ENCODE data around the gene RASSF8.

The RASSF8 gene

GRCh38 chr12:25962932-25963525, 4.5 kb downstream of the RASSF8 start:
- DNase-seq (ENCODE audit: low read depth) = no peak

- DNase-seq (ENCODE audit: low read depth) = no peak
These were observed 7.2 kb downstream of the RASSF8 start for GRCh38 chr12:25965682-25966081.

GRCh38 chr12:25970082-25970481, 11.6 kb downstream of the RASSF8 start:
- DNase-seq (ENCODE audit: low read depth) = no peak

GRCh38 chr12:25970916-25971653, 12.6 kb downstream of the RASSF8 start:
- DNase-seq (ENCODE audit: low read depth) = no peak

- DNase-seq (ENCODE audit: low read depth) = no peak
These were observed 13.2 kb downstream of the RASSF8 start for GRCh38 chr12:25971654-25972041.

- DNase-seq (ENCODE audit: low read depth) = no peak
These were observed 14.3 kb downstream of the RASSF8 start for GRCh38 chr12:25972783-25973182.

- DNase-seq (ENCODE audit: low read depth) = no peak
These were observed 16.7 kb downstream of the RASSF8 start for GRCh38 chr12:25975179-25975578.

GRCh38 chr12:25975682-25976081, 17.2 kb downstream of the RASSF8 start:
- no peak for DNase-seq (ENCODE audit: low read depth)

GRCh38 chr12:25976289-25976688, 17.8 kb downstream of the RASSF8 start:
- DNase-seq (ENCODE audit: low read depth) = no peak

- DNase-seq (ENCODE audit: low read depth) = no peak
These were observed 18.6 kb downstream of the RASSF8 start for GRCh38 chr12:25977047-25977446.

- DNase-seq (ENCODE audit: low read depth) = no peak
These were observed 20.6 kb downstream of the RASSF8 start for GRCh38 chr12:25979059-25979458.

GRCh38 chr12:25979563-25979962, 21.1 kb downstream of the RASSF8 start:
- no peak for DNase-seq (ENCODE audit: low read depth)

- DNase-seq (ENCODE audit: low read depth) = no peak
These were observed 21.6 kb downstream of the RASSF8 start for GRCh38 chr12:25980035-25980434.

- DNase-seq (ENCODE audit: low read depth) = no peak
These were observed 23.1 kb downstream of the RASSF8 start for GRCh38 chr12:25981597-25981996.

- no peak for DNase-seq (ENCODE audit: low read depth)
These were observed 23.9 kb downstream of the RASSF8 start for GRCh38 chr12:25982416-25982815.

GRCh38 chr12:25983625-25984024, 25.1 kb downstream of the RASSF8 start:
- no peak for DNase-seq (ENCODE audit: low read depth)

- DNase-seq (ENCODE audit: low read depth) = no peak
These were observed 26.3 kb downstream of the RASSF8 start for GRCh38 chr12:25984759-25985158.

- DNase-seq (ENCODE audit: low read depth) = no peak
These were observed 27.1 kb downstream of the RASSF8 start for GRCh38 chr12:25985316-25986175.

- DNase-seq (ENCODE audit: low read depth) = no peak
These were observed 27.7 kb downstream of the RASSF8 start for GRCh38 chr12:25986180-25986579.

GRCh38 chr12:25988505-25988904, 30.0 kb downstream of the RASSF8 start:
- DNase-seq (ENCODE audit: low read depth) = no peak

GRCh38 chr12:25990495-25990894, 32.0 kb downstream of the RASSF8 start:
- no peak for DNase-seq (ENCODE audit: low read depth)

- no peak for DNase-seq (ENCODE audit: low read depth)
These were observed 33.7 kb downstream of the RASSF8 start for GRCh38 chr12:25992026-25992782.

All from stimulated activated CD8-positive, alpha-beta memory T cell treated with anti-CD3 and anti-CD28 coated beads, Interleukin-7, amount 100 ng/mL, for 24 hours (primary cell).